Measurements from ENCODE around the gene SLC38A10. TPM values are rescaled to one million over a fixed set of nuclear protein-coding genes. Genes with fewer than 3 reads are reported as not detected.

Gene SLC38A10
- total and polyA plus RNA-seq, 10 of the 15 experiments (the other 5 are each of a cell fraction or from before 2014, with no cell fraction given) = 0.52 to 67.9 (median 22.1) TPM

GRCh38 chr17:81309859-81310839, 15.0 kb upstream of the SLC38A10 start:
- no TSS peak for BruUV-seq (replicated peaks)
- no peak overlapping the region for H2AFZ ChIP-seq (ENCODE audit: control insufficient read depth, low read depth, low read length)
- DNase-seq (ENCODE audit: low read depth, low spot score) = no peak
- H3K4me2 ChIP-seq (ENCODE audit: control insufficient read depth, insufficient read depth) = no peak overlapping the region
- ChIA-PET CTCF (interaction anchor here (0.5 to 1.4 kb wide), 4 partner anchors 12 to 175 kb away, joined by 3 to 5 read pairs (median 4); no protein-coding TSS in a partner anchor), RAD21 (ENCODE audit: unreplicated experiment) (no interaction called here), POLR2A (no interaction called here), SMC1A (ENCODE audit: uncharacterized antibody, unreplicated experiment) (no interaction called here)
- H3K9ac ChIP-seq (ENCODE audit: control insufficient read depth, insufficient read depth, low read length) = no peak overlapping the region
- no peak overlapping the region for H3K27ac ChIP-seq (ENCODE audit: control insufficient read depth, insufficient read depth)
- H3K36me3 ChIP-seq (ENCODE audit: control insufficient read depth in 2 of 2, insufficient read depth in 2 of 2, low read length in 1 of 2) = no peaks in the 10 kb centered on the region
- no peaks in the 10 kb centered on the region for H4K20me1 ChIP-seq (ENCODE audit: control insufficient read depth, insufficient read depth)
- H3K27me3 ChIP-seq (replicated peaks in 1 of 2; ENCODE audit: control insufficient read depth in 2 of 2, insufficient read depth in 2 of 2, low read length in 1 of 2) = no peaks in the 10 kb centered on the region; a peak in 1 of 4 replicates
- in situ Hi-C loops (cut with MboI) (no loop called here), intact Hi-C loops (cut with micrococcal nuclease; ENCODE audit: unreplicated experiment) (no loop called here)
- H3K79me2 ChIP-seq (ENCODE audit: control insufficient read depth, insufficient read depth, low read length) = no peaks in the 10 kb centered on the region
- no peak overlapping the region for H3K4me3 ChIP-seq
- 63% methylated on average over 36 of the region's 36 CpGs for WGBS (ENCODE audit: insufficient coverage, insufficient replicate concordance, low lambda C conversion rate, missing lambda C conversion rate)
- TF ChIP-seq ZBED1 (IDR thresholded peaks at IDR 0.05; ENCODE audit: borderline replicate concordance) (no peak), RAD21 (IDR thresholded peaks at IDR 0.05; ENCODE audit: insufficient read depth, low read depth, low read length) (no peak), E2F8 (IDR thresholded peaks at IDR 0.05; ENCODE audit: low read depth, partially characterized antibody) (no peak), ESRRA (IDR thresholded peaks at IDR 0.05; ENCODE audit: low read length) (no peak), CREM (IDR thresholded peaks at IDR 0.05; ENCODE audit: low read depth) (no peak), TCF7 (IDR thresholded peaks at IDR 0.05; ENCODE audit: borderline replicate concordance) (no peak), HCFC1 (IDR thresholded peaks at IDR 0.05; ENCODE audit: low read length) (no peak), NKRF (conservative IDR thresholded peaks at IDR 0.05) (no peak), NFYA (IDR thresholded peaks at IDR 0.05; ENCODE audit: borderline replicate concordance, low read depth, low read length) (no peak), SMC3 (IDR thresholded peaks at IDR 0.05; ENCODE audit: borderline replicate concordance, low read length) (no peak), BHLHE40 (IDR thresholded peaks at IDR 0.05; ENCODE audit: borderline replicate concordance in 1 of 2, low read depth in 2 of 2, low read length in 1 of 2) (no peak), BRCA1 (IDR thresholded peaks at IDR 0.05; ENCODE audit: low read depth, low read length) (no peak), YY1 (IDR thresholded peaks at IDR 0.05; ENCODE audit: low read depth, low read length) (no peak), POU2F2 (IDR thresholded peaks at IDR 0.05; ENCODE audit: borderline replicate concordance, low read depth, low read length) (no peak), SREBF2 (IDR thresholded peaks at IDR 0.05; ENCODE audit: low read length) (no peak)
- H3K9me3 ChIP-seq (replicated peaks; ENCODE audit: control insufficient read depth, insufficient read depth, low read length) = no peaks in the 10 kb centered on the region
- no peak for ATAC-seq
- no peak for FAIRE-seq
- no peaks in the 10 kb centered on the region for H3K4me1 ChIP-seq (ENCODE audit: control insufficient read depth, insufficient read depth, low read length)
